Hepatocyte (in vitro differentiated cells): ENCODE measurements around the gene GPC4.

Source experiments
- CTCF ChIP-seq: fragments of 200-600 bp; sonication (generic); IDR thresholded peaks from 2 replicates; pipeline ENCODE4 v1.5.1; 2016; ENCODE audit warnings: antibody characterized with exemption, mild to moderate bottlenecking; ENCODE audit not compliant: poor library complexity
- EZH2 ChIP-seq: fragments of 200-600 bp; sonication (generic); IDR thresholded peaks from 2 replicates; pipeline ENCODE4 v1.6.1; 2016; ENCODE audit warnings: antibody characterized with exemption, mild to moderate bottlenecking, borderline replicate concordance

- no peak for TF ChIP-seq CTCF
- no peak for TF ChIP-seq EZH2
These were observed at the start of gene GPC4 for GRCh38 chrX:133415276-133416105.
